Left forelimb (tissue), 1 donor: ENCODE results near the gene LARP7.
"Not testable (repeated sequence)": the region's sequence is repeated elsewhere in the genome, so short reads cannot be mapped to it uniquely, and the experiment has no call there.

Experiments
- DNase-seq: peaks from one replicate; pipeline ENCODE4 v3.0.0-alpha.2; 2018; ENCODE audit warnings: low spot score

The LARP7 gene

DNA sequence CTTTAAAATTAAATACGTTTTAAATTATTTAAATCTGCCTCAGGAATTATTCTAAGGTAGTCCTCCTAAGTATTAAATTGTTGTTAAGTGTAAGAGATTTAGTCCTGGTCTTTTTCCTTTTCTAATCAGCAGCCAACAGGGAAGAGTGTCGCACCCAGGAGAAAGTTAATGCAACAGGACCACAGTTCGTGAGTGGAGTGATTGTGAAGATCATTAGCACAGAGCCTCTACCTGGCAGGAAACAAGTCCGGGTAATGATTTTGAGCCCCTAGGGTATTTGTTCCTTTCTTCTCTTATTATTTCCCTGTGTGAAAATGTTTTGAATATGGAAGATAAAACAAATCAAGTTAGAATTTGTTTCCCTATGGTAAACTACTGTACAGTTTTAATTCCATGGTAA is 13.4 kb downstream of the LARP7 start:
- no peak for DNase-seq

DNA sequence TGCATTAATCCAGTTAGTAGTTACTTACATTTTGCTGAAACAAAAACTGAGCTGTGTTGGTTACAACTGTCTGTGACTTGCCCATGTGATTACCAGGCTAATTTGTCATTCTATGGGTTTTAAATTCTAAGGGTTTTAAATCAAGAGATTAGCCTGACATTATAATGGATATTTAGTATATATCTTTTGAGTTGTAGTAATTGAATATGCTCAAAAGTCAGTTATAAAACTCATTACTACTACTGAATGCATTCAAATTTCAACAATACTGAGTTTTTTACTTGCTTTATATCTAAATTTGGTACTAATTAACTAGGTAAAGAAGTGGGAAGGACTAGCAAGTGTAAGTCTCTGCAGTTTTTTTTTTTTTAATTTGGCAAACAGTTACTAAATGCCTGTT is 14.7 kb downstream of the LARP7 start:
- DNase-seq, result no peak

DNA sequence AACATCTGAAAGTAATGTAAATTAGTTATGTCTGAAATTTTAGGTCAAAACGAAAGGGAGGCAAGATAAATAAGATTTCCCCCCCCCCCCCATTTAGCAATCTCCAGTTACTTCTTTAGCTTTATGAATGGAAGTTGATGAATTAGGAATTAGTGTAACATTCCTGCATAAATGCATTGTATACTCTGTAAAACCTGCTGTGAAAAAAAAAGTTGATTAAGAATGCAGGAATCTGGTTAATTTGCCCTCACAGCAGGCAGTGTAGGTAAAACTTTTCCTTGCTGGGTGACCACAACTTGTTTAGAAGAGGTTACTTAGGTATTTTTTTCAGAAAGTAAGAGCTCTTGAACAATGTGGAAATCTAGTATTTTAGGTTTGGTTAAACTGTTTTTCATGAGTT is 15.3 kb downstream of the LARP7 start:
- no peak for DNase-seq

DNA sequence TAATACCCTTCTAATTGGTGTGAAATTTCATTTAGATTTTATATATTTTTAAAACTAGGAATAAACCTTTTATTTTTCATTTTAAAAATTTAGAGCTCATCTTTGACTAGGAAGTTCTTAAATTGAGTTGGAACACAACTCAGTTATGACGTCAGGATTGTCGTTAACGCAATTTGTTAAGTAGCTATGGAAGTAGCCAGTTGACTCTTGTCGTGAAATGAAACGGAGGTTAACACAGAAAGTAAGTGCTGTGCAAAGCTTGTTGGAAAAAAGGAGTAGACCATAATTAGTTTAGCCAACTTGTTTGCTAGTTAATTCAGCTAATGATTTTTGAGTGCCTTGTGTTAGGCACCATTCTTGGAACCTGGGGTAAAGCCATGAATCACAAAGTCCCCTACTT is 18.3 kb downstream of the LARP7 start:
- DNase-seq, result no peak

DNA sequence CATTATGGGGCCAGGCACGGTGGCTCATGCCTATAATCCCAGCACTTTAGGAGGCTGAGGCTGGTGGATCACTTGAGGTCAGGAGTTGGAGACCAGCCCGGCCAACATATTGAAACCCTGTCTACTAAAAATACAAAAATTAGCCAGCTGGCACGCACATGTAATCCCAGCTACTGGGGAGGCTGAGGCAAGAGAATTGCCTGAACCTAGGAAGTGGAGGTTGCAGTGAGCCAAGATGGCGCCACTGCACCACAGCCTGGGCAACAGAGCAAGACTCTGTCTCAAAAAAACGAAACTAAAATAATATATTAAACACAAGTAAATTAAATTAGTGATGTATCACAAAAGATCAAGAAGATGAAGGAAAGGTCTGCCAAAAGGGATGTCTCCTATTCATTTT is 19.2 kb downstream of the LARP7 start:
- DNase-seq, result not testable (repeated sequence)

DNA sequence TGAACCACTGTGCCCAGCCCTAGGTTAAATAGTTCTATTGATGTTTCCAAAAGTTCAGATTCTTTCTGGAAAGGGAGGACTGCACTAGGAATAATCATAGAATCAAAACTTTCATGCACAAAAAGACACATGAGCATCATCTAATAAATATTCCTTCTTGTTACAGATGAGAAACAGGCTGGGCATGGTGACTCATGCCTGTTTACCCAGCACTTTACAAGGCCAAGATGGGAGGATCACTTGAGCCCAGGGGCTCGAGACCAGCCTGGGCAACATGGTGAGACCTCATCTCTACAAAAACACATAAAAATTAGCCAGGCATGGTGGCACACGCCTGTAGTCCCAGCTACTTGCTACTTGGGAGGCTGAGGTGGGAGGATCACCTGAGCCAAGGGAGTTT is 27.7 kb downstream of the LARP7 start:
- no peak for DNase-seq

DNA sequence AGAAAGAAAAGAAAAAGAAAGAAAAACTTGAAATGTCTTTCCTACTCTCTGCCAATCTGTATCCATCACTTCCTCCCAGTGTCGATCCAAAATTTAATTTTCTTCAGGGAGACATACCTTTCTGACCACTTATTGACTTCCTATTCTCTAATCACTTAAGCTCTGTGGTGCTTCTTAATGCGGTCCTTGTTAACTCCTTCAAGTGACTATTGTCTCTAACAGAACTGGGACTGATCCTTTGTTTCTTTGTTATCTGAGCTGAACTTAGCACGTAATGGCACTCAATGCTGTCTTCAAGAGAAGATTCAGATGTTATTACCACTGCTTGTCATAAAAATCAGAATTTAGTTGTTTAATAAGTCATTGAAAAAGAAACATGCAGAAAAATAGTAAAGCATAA is 31.2 kb downstream of the LARP7 start:
- no peak for DNase-seq

DNA sequence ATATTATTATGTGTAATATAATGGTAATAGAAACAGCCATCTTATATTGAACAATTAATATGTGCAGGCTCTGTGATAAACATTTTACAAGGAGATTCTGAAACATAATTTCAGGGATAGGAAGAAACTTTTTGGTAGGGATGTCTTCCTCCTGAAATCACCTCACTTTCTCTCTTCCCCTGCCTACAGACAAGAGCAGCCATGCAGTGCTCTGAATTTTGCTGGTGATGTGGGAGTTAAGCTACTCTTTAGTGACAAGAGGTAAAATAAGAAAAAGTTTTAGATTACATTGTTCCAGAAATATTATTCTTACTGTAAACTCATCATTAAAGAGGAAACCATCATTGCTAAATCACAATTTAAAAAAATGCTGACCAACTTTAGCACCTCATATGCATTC is 36.1 kb downstream of the LARP7 start:
- DNase-seq, result no peak

DNA sequence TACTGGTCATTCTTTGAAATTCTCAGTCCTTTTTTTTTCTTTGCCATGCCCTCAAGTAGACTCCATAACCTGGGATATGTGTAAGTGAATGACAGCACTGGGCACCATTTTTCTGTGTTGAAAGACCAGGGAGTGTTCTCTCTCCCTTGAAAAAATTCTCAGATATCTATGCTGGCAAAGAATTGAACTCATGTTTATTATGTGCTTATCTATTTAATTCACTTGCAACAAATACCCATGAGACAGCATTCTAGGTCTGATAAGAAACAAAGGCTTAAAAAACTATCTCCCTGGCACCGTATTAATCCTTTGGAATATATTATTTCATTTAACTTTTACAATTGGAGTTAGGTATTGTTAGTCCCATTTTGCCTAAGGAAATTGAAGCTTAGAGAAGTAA is 36.7 kb downstream of the LARP7 start:
- DNase-seq, result no peak

DNA sequence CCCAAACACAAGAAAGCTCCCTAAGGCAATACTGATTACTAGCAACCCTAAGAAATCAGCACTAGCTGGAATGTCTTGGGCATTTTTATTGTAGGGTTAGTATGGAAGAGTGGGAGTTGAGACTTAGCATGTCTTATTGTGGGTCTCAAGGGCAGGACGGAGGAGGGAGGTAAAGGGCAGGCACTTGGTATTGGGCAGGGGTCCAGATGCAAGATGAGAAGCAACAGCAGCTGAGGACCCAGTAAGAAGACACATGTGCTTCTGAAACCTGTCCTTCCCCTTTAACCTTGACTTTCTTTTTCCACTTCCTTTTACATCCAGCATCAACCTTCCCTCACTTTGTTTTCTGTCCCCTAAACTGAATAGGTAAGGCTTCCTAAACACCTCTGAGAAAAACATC is 37.4 kb downstream of the LARP7 start:
- DNase-seq, result no peak

DNA sequence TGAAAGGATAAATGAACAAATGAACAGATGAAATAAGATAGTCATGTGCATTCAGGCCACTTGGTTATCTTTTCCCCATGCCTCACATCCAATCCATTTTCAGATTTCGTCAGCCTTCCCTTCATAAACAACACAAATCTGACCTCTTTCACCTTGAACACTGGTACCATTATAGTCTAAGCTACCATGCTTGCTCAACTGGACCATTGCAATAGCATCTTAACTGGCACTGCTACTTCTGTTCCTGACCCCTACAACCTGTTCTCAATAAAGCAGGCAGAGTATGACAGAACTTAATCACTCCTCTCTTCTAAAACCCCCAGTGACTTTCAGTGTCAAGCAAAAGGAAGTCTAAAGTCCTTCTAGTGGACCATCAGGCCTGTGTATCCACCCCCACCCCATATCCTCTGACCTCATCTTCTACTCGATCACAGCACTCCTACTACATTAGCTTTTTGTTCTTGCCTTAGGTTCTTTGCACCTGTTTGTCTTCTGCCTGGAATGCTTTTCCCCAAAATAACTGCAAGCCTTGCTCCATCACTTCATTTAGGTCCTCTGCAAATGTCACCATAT is 40.7 kb downstream of the LARP7 start:
- no peak for DNase-seq

DNA sequence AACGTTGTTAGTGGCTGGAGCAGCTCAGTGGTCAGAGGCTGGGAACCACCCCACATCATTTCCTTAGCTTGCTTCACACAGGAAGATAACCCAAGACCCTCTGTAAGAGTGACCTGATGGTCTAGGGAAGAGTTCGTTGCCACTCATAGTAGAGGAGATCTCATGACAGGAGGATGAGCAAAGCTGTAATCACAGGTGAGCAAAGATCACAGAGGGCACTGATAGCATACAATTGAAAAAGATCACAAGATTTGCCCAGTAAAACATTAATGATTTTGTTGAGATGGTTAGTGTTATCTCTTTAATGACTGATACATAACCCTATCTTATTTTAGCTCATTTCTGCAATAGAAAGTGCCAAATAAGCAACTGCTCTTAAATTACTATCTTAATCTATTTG is 44.1 kb downstream of the LARP7 start:
- DNase-seq, result no peak

DNA sequence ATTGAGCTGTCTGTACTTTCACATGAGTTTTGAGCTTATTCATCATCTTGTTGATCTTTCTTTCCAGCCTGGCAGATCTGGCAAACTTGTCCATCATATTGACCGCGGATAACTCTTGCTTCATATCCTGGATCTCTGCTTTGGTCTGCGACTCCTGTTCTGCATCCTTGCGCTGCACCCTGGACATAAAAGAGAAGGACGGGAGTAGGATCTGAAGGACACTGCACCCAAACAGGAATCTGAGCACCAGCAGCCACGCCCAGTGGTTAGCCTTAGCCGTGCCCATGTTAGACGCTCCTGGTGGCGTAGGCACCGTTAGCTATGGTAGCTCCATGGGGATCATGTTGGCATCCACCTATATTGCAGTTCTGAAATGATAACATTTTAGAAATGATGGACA is 56.6 kb downstream of the LARP7 start:
- DNase-seq, result no peak

DNA sequence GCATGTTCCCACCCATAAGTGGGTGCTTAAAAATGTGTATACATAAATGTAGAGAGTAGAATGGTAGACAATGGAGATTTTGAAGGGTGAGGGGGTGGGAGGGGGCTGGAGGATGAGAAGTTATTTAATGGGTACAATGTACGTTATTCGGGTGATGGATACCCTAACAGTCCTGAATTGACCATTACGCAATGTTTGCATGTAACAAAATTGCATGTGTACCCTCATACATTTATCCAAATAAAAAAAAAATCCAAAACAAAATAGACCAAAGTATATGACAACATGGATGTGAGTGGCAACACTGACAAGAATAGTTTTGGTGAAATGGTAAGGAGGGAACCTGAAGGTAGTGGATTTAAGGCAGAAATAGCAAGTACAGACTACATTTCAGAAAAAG is 63.7 kb downstream of the LARP7 start:
- no peak for DNase-seq

DNA sequence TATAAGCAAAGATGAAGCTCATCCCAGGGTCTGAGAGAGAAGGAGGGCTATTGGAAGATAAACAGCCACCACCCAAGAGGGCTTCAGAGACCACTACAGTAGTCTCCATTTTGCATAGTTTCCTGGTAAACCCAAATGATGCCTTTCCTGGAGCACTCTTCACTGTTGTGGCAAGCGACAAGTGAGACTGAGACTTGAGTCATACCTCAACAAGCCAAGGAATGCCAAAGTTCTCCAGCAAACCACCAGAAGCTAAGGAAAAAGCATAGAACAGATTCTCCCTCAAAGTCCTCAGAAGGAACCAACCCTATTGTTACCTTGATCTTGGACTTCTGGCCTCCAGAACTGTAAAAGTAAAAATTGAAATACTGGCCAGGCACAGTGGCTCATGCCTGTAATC is 65.9 kb downstream of the LARP7 start:
- no peak for DNase-seq

DNA sequence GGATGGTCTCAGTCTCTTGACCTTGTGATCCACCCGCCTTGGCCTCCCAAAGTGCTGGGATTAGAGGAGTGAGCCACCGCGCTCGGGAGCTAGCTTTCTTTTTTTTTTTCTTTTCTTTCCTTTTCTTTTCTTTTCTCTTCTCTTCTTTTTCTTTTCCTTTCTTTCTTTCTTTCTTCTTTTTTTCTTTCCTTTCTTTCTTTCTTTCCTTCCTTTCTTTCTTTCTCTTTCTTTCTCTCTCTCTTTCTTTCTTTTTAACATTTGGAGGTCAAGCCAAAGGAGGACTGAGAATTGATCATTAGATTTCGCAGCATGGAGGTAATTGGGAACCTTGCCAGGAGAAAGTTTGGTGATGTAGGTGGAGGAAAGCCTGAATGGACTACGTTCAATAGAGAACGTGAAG is 67.4 kb downstream of the LARP7 start:
- DNase-seq, result no peak

DNA sequence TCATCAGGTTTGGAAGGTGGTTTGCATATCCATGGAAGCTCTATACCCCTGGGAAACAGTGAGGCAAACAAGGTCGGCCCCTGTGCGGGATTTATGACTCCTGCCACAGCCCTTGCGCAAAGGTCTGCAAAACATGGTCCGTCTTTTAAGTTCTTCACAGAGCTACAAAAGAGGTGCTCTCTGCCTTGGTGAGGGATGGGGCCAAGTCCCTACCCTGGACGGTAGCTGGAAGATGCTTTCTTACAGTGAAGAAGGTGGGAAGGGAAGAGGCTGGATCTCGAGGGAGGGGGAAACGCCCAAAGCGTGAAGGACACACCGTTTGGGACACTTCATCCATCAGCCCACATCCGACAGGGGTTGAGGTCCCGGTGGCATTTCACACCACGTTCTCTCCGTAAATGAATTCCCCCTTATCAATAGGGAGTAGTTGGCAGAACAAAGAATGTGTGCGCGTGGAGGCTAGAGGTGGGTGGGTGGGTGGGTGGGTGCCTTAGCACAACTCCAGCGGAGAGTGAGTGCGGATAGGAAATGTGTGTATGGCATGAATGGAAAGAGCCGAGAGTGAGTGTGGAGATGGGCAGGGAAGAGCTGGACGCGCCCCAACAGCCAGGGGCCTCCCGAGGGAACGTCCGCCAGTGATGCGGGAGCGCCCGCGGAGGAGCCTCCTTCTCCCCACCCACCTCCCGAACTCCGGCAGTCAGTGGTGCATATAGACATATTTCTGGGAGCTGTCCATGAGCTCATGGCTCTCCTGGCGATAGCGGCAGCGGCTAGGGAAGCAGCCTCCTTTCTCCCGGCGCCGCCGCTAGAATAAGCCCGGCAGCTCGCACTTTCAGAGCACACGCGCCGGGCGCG is 68.3 kb downstream of the LARP7 start:
- peak; percentile 71 for DNase-seq

DNA sequence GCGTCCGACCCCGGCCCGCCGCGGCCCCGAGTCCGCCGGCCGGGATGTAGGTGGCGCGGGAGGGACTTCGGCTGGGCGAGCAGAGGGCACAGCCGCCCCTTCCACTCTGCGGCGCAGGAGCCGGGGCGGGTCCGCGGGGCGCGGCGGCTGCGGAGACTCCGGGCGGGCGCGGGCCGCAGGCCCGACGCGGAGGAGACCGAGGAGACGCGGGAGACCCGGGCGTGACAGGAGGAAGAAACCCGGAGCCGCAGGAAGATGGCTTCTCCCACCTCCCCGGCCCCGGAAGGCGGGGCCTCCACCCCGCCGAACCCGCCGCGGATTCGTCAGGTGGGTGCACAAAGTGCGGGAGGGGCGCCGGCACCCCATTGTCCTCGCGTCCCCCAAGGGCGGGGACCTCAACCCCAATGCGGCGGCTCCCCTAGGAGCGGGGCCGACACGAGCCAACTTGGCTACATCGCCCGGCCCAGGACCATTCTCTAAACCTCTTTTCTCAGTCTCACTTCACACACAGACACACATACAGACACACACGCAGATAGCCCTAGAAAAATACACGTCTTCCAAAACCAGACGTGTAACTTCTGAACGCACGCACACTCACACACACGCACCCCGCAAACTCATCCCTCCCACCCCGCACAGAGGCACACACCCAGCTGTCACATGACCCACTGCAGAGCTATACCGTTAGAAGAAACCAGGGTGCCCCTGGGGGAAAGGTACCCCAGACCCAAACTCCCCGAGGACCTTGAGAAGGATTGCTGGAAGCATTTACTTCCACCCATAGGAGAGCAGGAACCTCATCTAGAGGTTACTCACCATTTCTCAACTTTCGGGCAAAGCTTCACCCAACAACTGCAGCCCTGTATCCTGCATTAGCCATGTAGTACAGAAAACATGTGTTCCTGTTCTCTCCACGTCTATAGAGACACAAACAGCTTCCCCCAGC is 69.2 kb downstream of the LARP7 start:
- not testable (repeated sequence) for DNase-seq

DNA sequence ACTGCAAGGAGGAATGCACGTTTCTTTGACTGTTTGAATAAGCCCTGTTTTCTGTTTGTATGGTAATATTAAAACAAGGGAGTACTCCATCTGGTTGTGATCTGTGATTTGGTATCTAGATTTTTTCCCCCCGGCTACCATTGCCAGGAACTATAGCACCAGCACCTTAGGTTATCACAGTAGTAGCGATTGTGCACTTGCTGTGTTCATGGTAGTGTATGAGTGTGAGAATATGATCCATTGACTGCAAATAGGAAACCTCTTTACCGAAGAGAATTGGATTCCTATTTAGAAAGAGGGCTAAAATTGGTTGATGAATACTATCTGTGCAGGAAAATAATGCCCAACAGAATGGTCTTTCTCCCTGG is 69.9 kb downstream of the LARP7 start:
- no peak for DNase-seq
